ENCODE measurements around the gene ZC3HAV1L.

DNA sequence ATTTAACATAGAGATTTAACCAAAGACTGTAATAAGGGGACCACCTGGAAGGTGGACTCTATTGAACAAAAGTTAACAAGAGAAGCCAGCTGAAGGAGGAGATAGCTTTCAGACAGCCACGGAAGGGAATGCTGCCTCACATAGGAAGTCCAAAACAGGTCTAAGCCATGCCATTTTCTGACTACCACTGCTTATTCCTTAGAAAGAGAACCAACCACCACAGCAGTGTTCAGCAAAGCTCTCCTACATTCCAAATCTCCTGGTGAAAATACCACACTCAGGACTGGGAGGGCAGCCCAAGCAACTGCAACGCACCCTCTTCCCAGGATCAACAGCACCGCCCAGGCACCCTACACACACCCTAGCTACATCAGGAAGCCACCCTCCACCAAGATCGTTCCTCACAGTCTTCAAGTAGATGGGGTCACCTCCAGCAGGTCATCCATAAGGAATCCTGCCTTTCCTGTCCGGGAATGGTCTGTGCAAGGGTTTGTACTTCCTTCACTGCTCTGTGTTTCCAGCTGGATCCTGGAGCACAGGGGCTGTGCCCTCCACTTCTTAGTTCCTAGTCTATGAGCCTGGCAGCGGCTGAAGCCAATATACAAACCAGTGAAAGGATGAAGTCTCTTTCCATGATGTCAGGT is 57.2 kb downstream of the ZC3HAV1L start:
- TF ChIP-seq POLR2A (IDR thresholded peaks at IDR 0.05), result no peak
- TF ChIP-seq, protein P1, sequence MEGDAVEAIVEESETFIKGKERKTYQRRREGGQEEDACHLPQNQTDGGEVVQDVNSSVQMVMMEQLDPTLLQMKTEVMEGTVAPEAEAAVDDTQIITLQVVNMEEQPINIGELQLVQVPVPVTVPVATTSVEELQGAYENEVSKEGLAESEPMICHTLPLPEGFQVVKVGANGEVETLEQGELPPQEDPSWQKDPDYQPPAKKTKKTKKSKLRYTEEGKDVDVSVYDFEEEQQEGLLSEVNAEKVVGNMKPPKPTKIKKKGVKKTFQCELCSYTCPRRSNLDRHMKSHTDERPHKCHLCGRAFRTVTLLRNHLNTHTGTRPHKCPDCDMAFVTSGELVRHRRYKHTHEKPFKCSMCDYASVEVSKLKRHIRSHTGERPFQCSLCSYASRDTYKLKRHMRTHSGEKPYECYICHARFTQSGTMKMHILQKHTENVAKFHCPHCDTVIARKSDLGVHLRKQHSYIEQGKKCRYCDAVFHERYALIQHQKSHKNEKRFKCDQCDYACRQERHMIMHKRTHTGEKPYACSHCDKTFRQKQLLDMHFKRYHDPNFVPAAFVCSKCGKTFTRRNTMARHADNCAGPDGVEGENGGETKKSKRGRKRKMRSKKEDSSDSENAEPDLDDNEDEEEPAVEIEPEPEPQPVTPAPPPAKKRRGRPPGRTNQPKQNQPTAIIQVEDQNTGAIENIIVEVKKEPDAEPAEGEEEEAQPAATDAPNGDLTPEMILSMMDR (IDR thresholded peaks at IDR 0.05), result no peak
- TF ChIP-seq POLR2AphosphoS5 (IDR thresholded peaks at IDR 0.05), result no peak
